HG02970 (cell line): ENCODE results near the gene SESN3.

Experiments used
- ATAC-seq: cut with Tn5 transposase; IDR thresholded peaks from one replicate; pipeline ENCODE4 v1.9.1; 2021; ENCODE audit warnings: mild to moderate bottlenecking, moderate library complexity, moderate number of reproducible peaks; ENCODE audit not compliant: unreplicated experiment, low FRiP score

The SESN3 gene

DNA sequence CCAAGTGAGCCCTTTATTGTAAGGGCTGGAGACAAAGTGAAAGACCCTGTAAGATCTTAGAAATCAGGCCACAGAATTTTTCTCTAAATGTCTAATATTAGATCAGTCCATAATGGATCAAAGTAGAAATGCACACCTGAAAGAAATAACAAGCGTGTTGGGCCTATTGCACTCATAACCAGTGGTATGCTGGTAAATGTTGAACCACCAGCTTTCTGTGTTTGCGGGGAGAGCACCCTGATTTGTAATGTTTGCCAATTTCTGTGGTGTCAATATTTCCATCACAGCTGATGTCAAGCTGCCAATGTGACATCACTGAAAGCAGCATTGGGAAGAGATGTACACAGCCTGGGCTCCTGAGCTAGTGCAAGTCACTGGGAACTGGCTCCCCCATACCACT, 95.1 kb downstream of the SESN3 start:
- no peak for ATAC-seq

DNA sequence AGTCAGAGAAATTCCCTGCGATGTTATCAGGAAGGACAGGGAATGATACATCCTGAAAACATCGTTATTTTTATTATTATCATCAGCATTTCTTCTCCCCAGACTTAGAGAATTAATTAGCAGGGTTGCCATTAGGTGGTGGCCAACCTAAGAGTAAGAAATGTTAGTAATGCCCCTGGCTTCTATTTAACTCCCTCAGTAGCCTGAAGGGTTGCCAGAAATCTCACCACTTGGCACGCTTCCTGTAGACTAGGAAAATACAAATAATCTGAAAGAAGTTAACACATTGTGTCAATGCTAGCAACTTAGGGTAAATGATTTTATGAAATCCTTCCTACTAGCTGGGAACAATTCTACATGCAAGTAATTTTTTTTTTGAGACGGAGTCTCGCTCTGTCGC, 95.8 kb downstream of the SESN3 start:
- ATAC-seq = no peak

- no peak for ATAC-seq
Observed at GRCh38 chr11:95134491-95134890, 96.5 kb downstream of the SESN3 start.

- no peak for ATAC-seq
Observed at GRCh38 chr11:95132956-95133355, 98.0 kb downstream of the SESN3 start.

DNA sequence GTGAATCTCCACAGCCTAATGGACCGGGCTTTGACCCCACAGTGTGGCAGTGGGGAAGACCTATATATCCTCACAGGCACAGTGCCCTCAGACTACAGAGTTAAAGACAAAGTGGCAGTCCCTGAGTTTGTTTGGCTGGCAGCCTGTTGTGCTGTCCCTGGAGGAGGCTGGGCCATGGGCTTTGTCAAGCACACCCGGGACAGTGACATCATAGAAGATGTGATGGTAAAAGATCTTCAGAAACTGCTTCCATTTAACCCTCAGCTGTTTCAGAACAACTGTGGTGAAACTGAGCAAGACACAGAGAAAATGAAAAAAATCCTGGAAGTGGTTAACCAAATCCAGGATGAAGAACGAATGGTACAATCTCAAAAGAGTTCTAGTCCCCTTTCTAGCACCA, 102.4 kb downstream of the SESN3 start:
- no peak for ATAC-seq

DNA sequence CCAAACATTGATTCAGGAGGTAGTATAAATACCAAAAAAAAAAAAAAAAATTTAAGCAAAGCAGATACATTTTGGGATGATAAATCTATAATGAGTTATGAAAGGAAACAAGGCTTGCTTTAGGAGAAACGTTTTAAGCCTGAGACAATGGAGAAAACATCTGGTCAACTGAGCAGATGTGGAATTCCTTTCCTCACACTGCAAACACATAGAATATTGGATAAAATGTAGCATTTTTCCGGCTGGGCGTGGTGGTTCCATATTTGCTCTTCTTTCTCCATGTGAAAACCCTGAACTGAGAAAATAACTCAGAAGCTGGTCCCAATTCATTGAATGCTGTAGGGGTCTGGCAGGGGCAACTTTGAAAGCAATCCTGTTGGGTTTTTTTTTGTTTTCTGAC, 107.4 kb downstream of the SESN3 start:
- ATAC-seq = no peak

DNA sequence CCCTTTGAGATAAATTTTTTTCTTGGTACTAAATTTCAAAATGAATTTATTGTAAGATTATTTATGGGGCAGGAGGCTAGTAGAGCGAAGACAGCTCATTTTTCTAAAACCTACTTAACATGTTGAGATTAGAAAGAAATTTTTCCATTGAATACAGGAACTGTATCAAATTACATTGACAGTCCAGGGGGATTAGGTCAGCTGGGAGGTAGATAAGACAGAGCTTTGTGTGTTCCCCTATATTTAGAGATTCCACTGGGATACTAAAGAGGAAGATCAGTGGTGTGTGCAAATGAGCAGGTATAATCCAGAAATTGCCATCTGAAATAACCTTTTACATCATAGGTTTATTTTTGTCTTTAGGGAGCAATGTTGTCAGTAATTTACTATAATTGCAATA, 109.3 kb downstream of the SESN3 start:
- no peak for ATAC-seq

DNA sequence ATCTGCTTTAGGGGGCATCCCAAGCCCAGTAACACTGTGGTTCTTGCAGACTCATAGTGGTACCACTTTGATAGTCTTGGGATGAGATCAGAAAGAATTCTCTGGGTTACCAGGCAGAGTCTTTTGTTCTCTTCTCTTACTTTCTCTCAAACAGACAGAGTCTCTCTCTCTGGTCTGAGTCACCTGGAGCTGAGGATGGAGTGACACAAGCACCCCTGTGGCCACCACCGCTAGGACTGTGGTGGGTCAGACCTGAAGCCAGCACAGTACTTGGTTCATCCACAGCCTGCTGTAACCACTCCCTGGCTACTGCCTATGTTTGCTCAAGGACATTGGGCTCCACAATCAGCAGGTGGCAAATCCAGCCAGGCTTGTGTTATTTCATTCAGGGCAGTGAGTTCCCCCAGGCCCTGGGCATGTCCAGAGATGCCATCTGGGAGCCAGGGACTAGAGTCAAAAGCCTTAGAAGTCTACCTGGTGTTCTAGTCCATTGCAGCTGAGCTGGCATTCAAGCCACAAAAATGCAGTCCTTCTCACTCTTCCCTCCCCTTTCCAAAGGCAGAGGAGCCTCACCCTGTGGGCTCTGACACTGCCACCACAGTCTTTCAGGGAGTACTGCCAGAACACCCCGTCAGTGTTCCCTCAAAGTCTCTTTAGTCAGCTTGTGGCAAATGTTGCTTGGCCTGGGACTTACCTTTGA, 111.5 kb downstream of the SESN3 start:
- no peak for ATAC-seq

DNA sequence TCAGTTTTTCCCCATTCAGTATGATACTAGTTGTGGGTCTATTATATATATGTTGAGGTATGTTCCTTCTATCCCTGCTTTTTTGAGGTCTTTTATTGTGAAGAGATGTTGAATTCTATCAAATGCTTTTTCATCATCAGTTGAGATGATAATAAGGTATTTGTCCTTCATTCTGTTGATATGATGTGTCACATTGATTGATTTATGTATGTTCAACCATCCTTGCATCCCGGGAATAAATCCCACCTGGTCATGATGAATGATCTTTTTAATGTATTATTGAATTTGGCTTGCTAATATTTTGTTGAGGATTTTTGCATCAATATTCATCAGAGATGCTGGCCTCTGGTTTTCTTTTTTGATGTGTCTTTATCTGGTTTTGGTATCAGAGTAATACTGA, 115.4 kb downstream of the SESN3 start:
- no peak for ATAC-seq
